Measurements from ENCODE around the gene P3H2. TPM values are rescaled to one million over a fixed set of nuclear protein-coding genes. Genes with fewer than 3 reads are reported as not detected.

P3H2 gene
- total RNA-seq, 2 donors from 2014 or later, result not detected

- H3K36me3 Mint-ChIP-seq (ENCODE audit: low read depth), result no peaks in the 10 kb centered on the region
- H3K27ac Mint-ChIP-seq, result no peak overlapping the region
- peaks cover 9% of the 10 kb centered on the region for H3K27me3 Mint-ChIP-seq
- H3K9me3 Mint-ChIP-seq, result no peaks in the 10 kb centered on the region
- H3K4me1 Mint-ChIP-seq, result no peaks in the 10 kb centered on the region
- no peak for ATAC-seq (replicated peaks)
- no peak overlapping the region for H3K4me3 Mint-ChIP-seq
These were observed 56.6 kb downstream of the P3H2 start for GRCh38 chr3:190064112-190064511.

- no peak for ATAC-seq (replicated peaks)
These were observed 57.2 kb downstream of the P3H2 start for GRCh38 chr3:190063490-190063889.

GRCh38 chr3:190060192-190060775 lies 60.4 kb downstream of the P3H2 start:
- Mint-ChIP-seq H3K27ac (no peak overlapping the region), H3K4me1 (no peaks in the 10 kb centered on the region), H3K9me3 (no peaks in the 10 kb centered on the region), H3K27me3 (peaks cover 26% of the 10 kb centered on the region), H3K36me3 (ENCODE audit: low read depth) (no peaks in the 10 kb centered on the region), H3K4me3 (no peak overlapping the region)
- no peak for ATAC-seq (replicated peaks)

More at GRCh38 chr3:190063490-190063889, 57.2 kb downstream of the P3H2 start:
- H3K4me3 Mint-ChIP-seq, result no peak overlapping the region
- H3K27ac Mint-ChIP-seq, result no peak overlapping the region
- peaks cover 13% of the 10 kb centered on the region for H3K27me3 Mint-ChIP-seq
- no peaks in the 10 kb centered on the region for H3K36me3 Mint-ChIP-seq (ENCODE audit: low read depth)
- H3K9me3 Mint-ChIP-seq, result no peaks in the 10 kb centered on the region
- no peaks in the 10 kb centered on the region for H3K4me1 Mint-ChIP-seq

DNA sequence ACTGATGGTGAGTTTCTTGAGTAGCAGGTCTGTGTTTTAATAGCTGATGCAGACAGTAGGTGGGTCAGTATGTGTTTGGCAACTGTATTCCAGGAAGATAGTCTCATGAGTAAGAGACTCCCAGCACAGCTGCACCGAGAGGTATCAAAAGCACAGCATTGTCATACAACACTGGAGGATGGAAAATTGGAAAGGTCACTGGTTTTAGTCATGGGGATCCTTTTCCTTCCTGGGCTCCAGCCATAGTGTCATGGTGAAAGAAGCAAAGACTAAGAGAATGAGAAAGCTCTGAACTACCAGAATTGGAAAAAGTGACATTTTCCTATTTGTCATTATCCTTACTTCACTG lies 61.5 kb downstream of the P3H2 start:
- no peaks in the 10 kb centered on the region for H3K9me3 Mint-ChIP-seq
- H3K4me1 Mint-ChIP-seq, result no peaks in the 10 kb centered on the region
- H3K27ac Mint-ChIP-seq, result no peak overlapping the region
- H3K27me3 Mint-ChIP-seq, result peaks cover 31% of the 10 kb centered on the region
- H3K4me3 Mint-ChIP-seq, result no peak overlapping the region
- H3K36me3 Mint-ChIP-seq (ENCODE audit: low read depth), result no peaks in the 10 kb centered on the region
- no peak for ATAC-seq (replicated peaks)

- no peaks in the 10 kb centered on the region for H3K4me1 Mint-ChIP-seq
- H3K27ac Mint-ChIP-seq, result no peak overlapping the region
- no peak for ATAC-seq (replicated peaks)
- H3K27me3 Mint-ChIP-seq, result peaks cover 31% of the 10 kb centered on the region
- no peak overlapping the region for H3K4me3 Mint-ChIP-seq
- H3K36me3 Mint-ChIP-seq (ENCODE audit: low read depth), result no peaks in the 10 kb centered on the region
- H3K9me3 Mint-ChIP-seq, result no peaks in the 10 kb centered on the region
These were observed 62.0 kb downstream of the P3H2 start for GRCh38 chr3:190058521-190059241.

DNA sequence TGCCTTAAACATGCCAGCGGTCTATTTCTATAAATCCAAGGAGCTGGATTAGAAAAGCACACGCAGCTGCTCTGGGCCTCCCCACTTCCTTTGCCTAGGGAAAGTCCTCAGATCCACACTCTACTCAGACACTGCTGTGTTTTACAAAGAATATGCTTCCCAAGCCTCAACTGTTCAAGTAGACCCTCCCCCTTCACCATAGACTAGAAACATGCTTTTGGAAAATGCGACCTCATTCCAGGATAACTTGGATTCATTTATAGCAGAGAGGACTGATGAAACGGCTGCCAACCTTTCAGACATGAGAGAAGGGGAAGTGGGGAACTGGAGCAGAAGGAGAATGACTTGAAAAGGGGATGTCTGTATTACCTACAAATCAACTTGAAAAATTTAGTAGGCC lies 64.0 kb downstream of the P3H2 start:
- Mint-ChIP-seq H3K36me3 (ENCODE audit: low read depth) (no peaks in the 10 kb centered on the region), H3K27me3 (peaks cover 26% of the 10 kb centered on the region), H3K9me3 (no peaks in the 10 kb centered on the region), H3K4me3 (no peak overlapping the region), H3K4me1 (no peaks in the 10 kb centered on the region), H3K27ac (no peak overlapping the region)
- no peak for ATAC-seq (replicated peaks)

GRCh38 chr3:190055773-190056172 lies 64.9 kb downstream of the P3H2 start:
- H3K9me3 Mint-ChIP-seq, result no peaks in the 10 kb centered on the region
- no peaks in the 10 kb centered on the region for H3K36me3 Mint-ChIP-seq (ENCODE audit: low read depth)
- no peak for ATAC-seq (replicated peaks)
- no peaks in the 10 kb centered on the region for H3K4me1 Mint-ChIP-seq
- no peak overlapping the region for H3K27ac Mint-ChIP-seq
- H3K4me3 Mint-ChIP-seq, result no peak overlapping the region
- peaks cover 26% of the 10 kb centered on the region for H3K27me3 Mint-ChIP-seq

GRCh38 chr3:190053919-190054672 lies 66.6 kb downstream of the P3H2 start:
- H3K4me1 Mint-ChIP-seq, result no peaks in the 10 kb centered on the region
- no peak overlapping the region for H3K4me3 Mint-ChIP-seq

DNA sequence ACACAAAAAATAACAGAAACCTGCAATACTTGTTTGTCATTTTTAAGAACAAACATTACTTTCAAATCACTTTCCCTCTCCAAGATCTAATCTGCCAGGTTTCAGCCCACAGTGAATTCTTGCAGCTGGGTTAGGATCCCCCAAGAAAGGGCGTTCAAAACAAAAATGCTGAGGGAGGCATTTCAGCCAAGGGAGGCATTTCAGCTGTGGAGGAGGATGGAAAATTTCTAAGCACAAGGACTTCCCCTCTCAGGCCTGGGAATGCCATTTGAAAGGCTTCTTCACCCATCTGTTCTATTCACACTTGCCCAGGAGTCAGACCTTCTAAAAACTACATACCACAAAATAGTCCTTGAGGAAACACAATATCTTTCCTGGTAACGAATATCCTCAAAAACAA lies 69.1 kb downstream of the P3H2 start:
- Mint-ChIP-seq H3K9me3 (no peaks in the 10 kb centered on the region), H3K27ac (no peak overlapping the region), H3K4me3 (no peak overlapping the region), H3K36me3 (ENCODE audit: low read depth) (no peaks in the 10 kb centered on the region), H3K4me1 (no peaks in the 10 kb centered on the region), H3K27me3 (peaks cover 14% of the 10 kb centered on the region)
- ATAC-seq (replicated peaks), result no peak

More at GRCh38 chr3:190053919-190054672, 66.6 kb downstream of the P3H2 start:
- ATAC-seq (replicated peaks), result no peak
- H3K27me3 Mint-ChIP-seq, result peaks cover 22% of the 10 kb centered on the region
- H3K9me3 Mint-ChIP-seq, result no peaks in the 10 kb centered on the region
- no peaks in the 10 kb centered on the region for H3K36me3 Mint-ChIP-seq (ENCODE audit: low read depth)
- no peak overlapping the region for H3K27ac Mint-ChIP-seq

DNA sequence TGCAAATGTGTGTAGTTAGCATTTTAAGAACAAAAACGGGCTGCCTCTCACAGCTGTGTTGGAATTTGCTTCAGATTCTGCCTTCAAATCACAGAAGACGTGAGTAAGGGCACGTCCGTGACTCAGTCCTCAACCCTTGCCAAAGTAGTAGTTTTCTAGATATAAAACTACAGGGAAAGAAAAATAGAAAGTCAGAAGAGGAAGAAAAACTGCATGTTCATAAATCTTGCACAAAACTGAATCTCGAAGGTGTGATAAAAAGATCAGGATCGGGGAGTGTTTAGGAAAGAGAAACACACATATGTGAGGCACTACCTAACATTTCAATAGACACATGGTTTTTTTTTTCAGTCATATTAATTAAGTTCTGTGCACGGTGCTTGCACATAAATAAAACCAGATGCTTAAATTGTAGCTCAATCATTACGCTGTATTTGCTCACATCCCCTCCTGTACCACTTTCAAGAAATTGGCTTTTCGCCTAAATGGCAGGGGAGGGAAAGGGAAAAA lies 71.7 kb downstream of the P3H2 start:
- Mint-ChIP-seq H3K4me3 (no peak overlapping the region), H3K27me3 (peaks cover 15% of the 10 kb centered on the region), H3K27ac (no peak overlapping the region), H3K4me1 (no peaks in the 10 kb centered on the region), H3K36me3 (ENCODE audit: low read depth) (no peaks in the 10 kb centered on the region), H3K9me3 (no peaks in the 10 kb centered on the region)
- ATAC-seq (replicated peaks), result no peak

DNA sequence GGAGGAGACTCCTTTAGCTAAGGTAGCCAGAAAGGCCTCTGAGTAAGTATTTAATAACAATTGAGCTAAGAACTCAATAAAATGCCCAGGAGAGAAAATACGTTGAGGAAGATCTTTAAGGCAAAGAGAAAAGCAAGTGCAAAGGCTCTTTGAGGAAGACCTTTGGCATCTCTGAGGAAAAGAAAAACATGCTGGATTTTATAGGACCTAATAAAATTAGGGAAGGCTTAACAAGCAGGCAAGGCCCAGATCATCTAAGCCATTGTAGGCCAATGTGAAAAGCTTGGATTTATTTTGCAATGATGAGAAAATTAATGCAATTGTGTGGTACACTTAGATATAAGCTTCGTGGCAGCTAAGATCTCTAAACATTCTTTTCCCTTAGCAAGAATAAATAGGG lies 75.7 kb downstream of the P3H2 start:
- H3K4me3 Mint-ChIP-seq, result no peak overlapping the region
- no peak overlapping the region for H3K27ac Mint-ChIP-seq
- no peak for ATAC-seq (replicated peaks)
- no peaks in the 10 kb centered on the region for H3K36me3 Mint-ChIP-seq (ENCODE audit: low read depth)
- H3K9me3 Mint-ChIP-seq, result no peaks in the 10 kb centered on the region
- no peaks in the 10 kb centered on the region for H3K4me1 Mint-ChIP-seq
- H3K27me3 Mint-ChIP-seq, result peaks cover 25% of the 10 kb centered on the region

DNA sequence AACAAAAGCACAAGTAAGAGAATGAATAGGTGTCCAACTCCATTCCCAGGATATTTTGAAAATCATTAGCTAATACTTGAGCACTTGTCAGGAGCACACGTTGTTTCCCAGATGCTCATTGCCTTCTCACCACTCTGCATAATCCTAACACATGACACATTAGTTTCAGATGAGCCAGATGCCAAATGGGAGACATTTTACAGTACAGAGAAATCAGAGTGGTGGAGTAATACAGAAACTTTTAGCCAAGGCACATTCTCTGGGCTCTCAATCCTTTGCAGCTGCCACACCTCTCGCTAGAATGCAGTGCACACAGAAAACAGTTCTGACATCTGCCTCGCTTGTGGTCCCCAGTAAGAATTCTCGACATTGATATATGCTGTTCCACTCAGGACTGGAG lies 76.6 kb downstream of the P3H2 start:
- Mint-ChIP-seq H3K27me3 (peaks cover 28% of the 10 kb centered on the region), H3K27ac (no peak overlapping the region), H3K9me3 (no peaks in the 10 kb centered on the region), H3K36me3 (ENCODE audit: low read depth) (no peaks in the 10 kb centered on the region), H3K4me3 (no peak overlapping the region), H3K4me1 (no peaks in the 10 kb centered on the region)
- ATAC-seq (replicated peaks), result no peak

GRCh38 chr3:190043741-190044140 lies 77.0 kb downstream of the P3H2 start:
- Mint-ChIP-seq H3K27me3 (peaks cover 24% of the 10 kb centered on the region), H3K4me1 (no peaks in the 10 kb centered on the region), H3K4me3 (no peak overlapping the region), H3K27ac (no peak overlapping the region), H3K9me3 (no peaks in the 10 kb centered on the region), H3K36me3 (ENCODE audit: low read depth) (no peaks in the 10 kb centered on the region)
- ATAC-seq (replicated peaks), result no peak

DNA sequence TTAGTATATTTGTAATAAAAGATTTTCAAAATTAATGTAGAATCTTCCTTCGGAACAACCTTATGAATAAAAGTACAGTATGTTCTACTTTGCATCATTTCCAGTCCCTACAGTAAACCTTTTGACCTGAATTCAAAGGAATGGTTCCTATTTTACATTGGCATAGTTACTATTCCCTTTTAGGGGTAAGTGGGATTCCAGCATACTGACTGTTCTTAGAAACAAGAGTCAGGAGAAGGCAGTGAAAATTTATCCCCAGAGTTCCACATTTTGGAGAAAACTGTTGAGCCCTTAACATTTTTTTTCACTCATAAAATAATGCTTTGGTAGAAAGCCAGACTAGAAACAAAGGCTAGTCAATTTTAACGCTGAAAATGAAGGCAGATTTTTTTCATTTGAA lies 78.1 kb downstream of the P3H2 start:
- H3K9me3 Mint-ChIP-seq, result no peaks in the 10 kb centered on the region
- H3K27me3 Mint-ChIP-seq, result peaks cover 24% of the 10 kb centered on the region
- no peaks in the 10 kb centered on the region for H3K36me3 Mint-ChIP-seq (ENCODE audit: low read depth)
- ATAC-seq (replicated peaks), result no peak
- H3K27ac Mint-ChIP-seq, result no peak overlapping the region
- no peaks in the 10 kb centered on the region for H3K4me1 Mint-ChIP-seq
- no peak overlapping the region for H3K4me3 Mint-ChIP-seq
